ENCODE data around the gene EIF2S2.

Gene EIF2S2

GRCh38 chr20:34066476-34067090 lies 45.5 kb downstream of the EIF2S2 start:
- in situ Hi-C loops (cut with MboI; ENCODE audit: low sequenced_read_pairs) = loop anchor here (25.0 kb wide), 1 partner anchor 129 kb away; no protein-coding TSS in a partner anchor

- in situ Hi-C loops (cut with MboI; ENCODE audit: low sequenced_read_pairs) = loop anchor here (25.0 kb wide), 1 partner anchor 128 kb away; no protein-coding TSS in a partner anchor
These were observed 46.8 kb downstream of the EIF2S2 start for GRCh38 chr20:34065260-34065659.

DNA sequence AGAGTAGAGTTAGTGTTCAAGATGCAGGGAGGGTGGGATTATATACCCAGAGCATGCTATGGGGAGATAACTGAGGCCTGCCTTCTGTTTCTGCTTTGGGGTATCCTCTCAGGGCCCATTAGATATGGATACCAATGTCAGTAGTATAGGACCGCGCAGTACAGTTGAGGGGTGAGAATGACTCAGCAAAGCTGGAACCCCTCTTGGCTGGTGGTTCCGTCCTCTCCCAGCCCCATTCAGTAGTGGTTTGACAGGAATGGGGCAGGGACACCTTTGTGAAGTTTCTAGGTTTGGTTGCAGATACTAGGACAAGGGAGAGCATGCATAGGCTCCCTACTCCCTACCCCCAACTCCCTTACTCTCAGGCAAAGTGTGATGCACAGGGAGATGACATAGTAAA lies 47.8 kb downstream of the EIF2S2 start:
- in situ Hi-C loops (cut with MboI; ENCODE audit: low sequenced_read_pairs) = loop anchor here (25.0 kb wide), 1 partner anchor 127 kb away; no protein-coding TSS in a partner anchor

DNA sequence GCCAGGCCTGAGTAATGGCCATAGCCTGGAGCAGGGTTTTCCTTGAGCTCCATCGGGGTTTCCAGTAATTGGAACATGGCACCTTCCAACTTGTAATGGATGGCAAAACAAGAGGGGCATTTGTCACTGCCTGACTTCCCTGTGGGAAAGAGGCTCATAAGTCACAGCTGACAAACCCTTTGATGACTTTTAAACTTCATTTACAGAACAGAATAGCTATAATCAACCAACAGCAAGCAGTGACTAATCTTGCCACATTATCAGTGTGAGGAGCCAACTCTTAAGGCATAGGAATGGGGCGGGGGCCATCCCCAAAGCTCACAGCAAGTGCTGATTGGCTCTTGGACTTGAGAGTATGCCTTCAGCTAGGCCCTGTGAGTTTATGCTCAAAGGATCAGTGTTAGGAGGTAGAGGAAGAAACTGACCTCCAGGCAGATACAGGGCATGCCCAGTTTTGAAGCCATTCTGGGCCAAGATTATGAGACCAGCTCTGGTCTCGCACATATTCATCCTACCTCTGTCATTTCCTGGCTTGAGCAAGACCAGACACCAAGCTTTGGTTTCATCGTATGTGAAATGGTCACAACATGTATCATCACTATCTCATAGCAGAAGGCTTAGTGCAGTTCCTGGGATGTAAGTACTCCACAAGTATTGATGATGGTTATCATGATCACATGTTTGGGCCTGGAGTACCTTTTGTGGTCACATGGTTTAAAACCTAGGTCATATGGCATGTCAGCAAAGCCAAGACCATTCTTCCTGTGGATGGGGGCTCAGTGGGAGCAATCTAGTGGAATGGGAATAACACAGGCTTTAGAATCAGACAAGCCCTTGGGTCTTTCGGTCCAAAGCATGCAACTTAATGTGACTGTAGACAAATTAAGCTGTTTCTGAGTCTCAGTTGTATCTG lies 49.2 kb downstream of the EIF2S2 start:
- in situ Hi-C loops (cut with MboI; ENCODE audit: low sequenced_read_pairs) = loop anchor here (25.0 kb wide), 1 partner anchor 126 kb away; no protein-coding TSS in a partner anchor

GRCh38 chr20:34061695-34062094 lies 50.3 kb downstream of the EIF2S2 start:
- in situ Hi-C loops (cut with MboI; ENCODE audit: low sequenced_read_pairs) = loop anchor here (25.0 kb wide), 1 partner anchor 124 kb away; no protein-coding TSS in a partner anchor

GRCh38 chr20:34060970-34061369 lies 51.1 kb downstream of the EIF2S2 start:
- in situ Hi-C loops (cut with MboI; ENCODE audit: low sequenced_read_pairs) = loop anchor here (25.0 kb wide), 1 partner anchor 124 kb away; no protein-coding TSS in a partner anchor

GRCh38 chr20:34058831-34059230 lies 53.2 kb downstream of the EIF2S2 start:
- in situ Hi-C loops (cut with MboI; ENCODE audit: low sequenced_read_pairs) = loop anchor here (25.0 kb wide), 1 partner anchor 122 kb away; no protein-coding TSS in a partner anchor

DNA sequence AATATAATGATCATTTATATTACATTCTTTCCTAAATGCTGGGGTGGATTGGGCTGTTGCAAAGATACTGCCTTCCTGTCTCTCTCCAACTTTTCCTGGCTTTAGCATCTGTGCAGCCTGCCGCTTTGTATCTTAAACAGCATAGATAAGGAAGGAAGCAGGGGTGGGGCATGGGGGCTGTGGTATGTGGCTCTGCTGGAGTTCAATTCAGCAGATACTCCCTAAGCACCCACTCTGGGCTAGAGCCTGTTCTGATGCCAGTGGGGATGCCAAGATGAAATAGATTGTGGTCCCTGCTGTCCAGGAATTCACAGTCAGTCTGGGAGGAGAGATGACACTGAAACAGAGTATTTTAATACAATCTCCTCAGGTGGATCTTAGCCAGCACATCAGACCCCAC lies 56.8 kb downstream of the EIF2S2 start:
- in situ Hi-C loops (cut with MboI; ENCODE audit: low sequenced_read_pairs) = loop anchor here (25.0 kb wide), 1 partner anchor 118 kb away; no protein-coding TSS in a partner anchor

DNA sequence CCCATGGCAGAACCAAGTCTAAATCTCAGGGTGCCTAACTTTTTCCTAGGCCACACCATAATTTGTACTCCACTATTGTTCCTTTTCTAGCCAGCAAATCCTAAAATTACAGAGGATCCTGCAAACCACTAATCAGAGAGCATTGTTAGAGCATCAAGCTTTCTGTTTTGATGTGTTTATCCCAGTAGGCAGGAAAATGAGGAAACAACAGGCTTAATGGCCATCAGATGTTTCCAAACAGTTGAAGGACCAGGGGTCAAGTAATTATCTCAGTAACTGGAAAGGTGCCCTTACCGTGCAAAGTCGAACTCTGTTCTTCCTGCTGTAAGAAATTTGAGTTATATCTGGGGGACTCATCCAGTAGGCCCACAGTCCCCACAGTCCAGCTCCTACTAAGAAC lies 59.6 kb downstream of the EIF2S2 start:
- in situ Hi-C loops (cut with MboI; ENCODE audit: low sequenced_read_pairs) = loop anchor here (25.0 kb wide), 1 partner anchor 115 kb away; no protein-coding TSS in a partner anchor

GRCh38 chr20:34049897-34050695 lies 61.9 kb downstream of the EIF2S2 start:
- in situ Hi-C loops (cut with MboI; ENCODE audit: low sequenced_read_pairs) = loop anchor here (25.0 kb wide), 1 partner anchor 113 kb away; no protein-coding TSS in a partner anchor

- in situ Hi-C loops (cut with MboI; ENCODE audit: low sequenced_read_pairs) = no loop called here
These were observed 62.7 kb downstream of the EIF2S2 start for GRCh38 chr20:34049389-34049788.

GRCh38 chr20:34047917-34048316 lies 64.1 kb downstream of the EIF2S2 start:
- in situ Hi-C loops (cut with MboI; ENCODE audit: low sequenced_read_pairs) = no loop called here

- in situ Hi-C loops (cut with MboI; ENCODE audit: low sequenced_read_pairs) = no loop called here
These were observed 64.9 kb downstream of the EIF2S2 start for GRCh38 chr20:34047010-34047687.

GRCh38 chr20:34045930-34046725 lies 65.9 kb downstream of the EIF2S2 start:
- in situ Hi-C loops (cut with MboI; ENCODE audit: low sequenced_read_pairs) = no loop called here

- in situ Hi-C loops (cut with MboI; ENCODE audit: low sequenced_read_pairs) = no loop called here
These were observed 66.7 kb downstream of the EIF2S2 start for GRCh38 chr20:34045294-34045693.

- in situ Hi-C loops (cut with MboI; ENCODE audit: low sequenced_read_pairs) = no loop called here
These were observed 69.0 kb downstream of the EIF2S2 start for GRCh38 chr20:34043025-34043424.

DNA sequence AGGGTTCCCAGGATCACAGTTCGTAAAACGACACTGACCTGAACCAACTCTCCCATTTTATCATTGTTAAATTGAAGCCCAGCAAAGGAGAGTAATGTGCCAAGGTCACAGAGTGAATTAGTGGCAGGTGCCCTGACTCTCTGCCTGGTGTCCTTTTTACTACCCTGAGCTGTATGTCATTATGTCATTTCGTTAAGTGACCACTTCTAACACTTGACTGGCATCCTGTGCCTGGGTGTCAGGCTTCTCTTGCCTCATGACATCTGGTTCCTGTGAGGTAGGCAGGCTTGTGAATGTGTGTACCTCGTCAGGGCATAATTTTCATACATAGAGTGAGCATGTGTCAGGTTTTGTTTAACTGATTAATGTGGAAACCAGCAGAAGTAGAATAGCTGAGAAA lies 69.8 kb downstream of the EIF2S2 start:
- in situ Hi-C loops (cut with MboI; ENCODE audit: low sequenced_read_pairs) = no loop called here

GRCh38 chr20:34041226-34041625 lies 70.8 kb downstream of the EIF2S2 start:
- in situ Hi-C loops (cut with MboI; ENCODE audit: low sequenced_read_pairs) = no loop called here

GRCh38 chr20:34040300-34040995 lies 71.6 kb downstream of the EIF2S2 start:
- in situ Hi-C loops (cut with MboI; ENCODE audit: low sequenced_read_pairs) = no loop called here
